Measurements from ENCODE around the gene FZD10.

Gene FZD10

GRCh38 chr12:130132831-130133511 is 29.3 kb upstream of the FZD10 start:
- no peak for DNase-seq

- DNase-seq: no peak
These were observed 28.3 kb upstream of the FZD10 start for GRCh38 chr12:130133851-130134562.

- DNase-seq: no peak
These were observed 27.7 kb upstream of the FZD10 start for GRCh38 chr12:130134563-130134915.

GRCh38 chr12:130136509-130137039 is 25.7 kb upstream of the FZD10 start:
- DNase-seq: no peak

- peak; percentile 54 for DNase-seq
These were observed 24.9 kb upstream of the FZD10 start for GRCh38 chr12:130137040-130138018.

- DNase-seq: no peak
These were observed 23.8 kb upstream of the FZD10 start for GRCh38 chr12:130138478-130138877.

- DNase-seq: no peak
These were observed 22.5 kb upstream of the FZD10 start for GRCh38 chr12:130139567-130140421.

GRCh38 chr12:130141105-130141504 is 21.2 kb upstream of the FZD10 start:
- DNase-seq: no peak

- no peak for DNase-seq
These were observed 20.2 kb upstream of the FZD10 start for GRCh38 chr12:130141901-130142683.

- DNase-seq: no peak
These were observed 19.5 kb upstream of the FZD10 start for GRCh38 chr12:130142736-130143135.

GRCh38 chr12:130143136-130143535 is 19.1 kb upstream of the FZD10 start:
- no peak for DNase-seq

- DNase-seq: no peak
These were observed 18.0 kb upstream of the FZD10 start for GRCh38 chr12:130144256-130144655.

- DNase-seq: no peak
These were observed 16.5 kb upstream of the FZD10 start for GRCh38 chr12:130145731-130146130.

GRCh38 chr12:130146176-130146931 is 15.9 kb upstream of the FZD10 start:
- no peak for DNase-seq

- DNase-seq: no peak
These were observed 14.2 kb upstream of the FZD10 start for GRCh38 chr12:130147875-130148596.

GRCh38 chr12:130151846-130152245 is 10.4 kb upstream of the FZD10 start:
- DNase-seq: no peak

GRCh38 chr12:130152386-130152785 is 9.9 kb upstream of the FZD10 start:
- DNase-seq: no peak

- DNase-seq: no peak
These were observed 8.5 kb upstream of the FZD10 start for GRCh38 chr12:130153803-130154202.

- no peak for DNase-seq
These were observed 7.8 kb upstream of the FZD10 start for GRCh38 chr12:130154276-130155070.
